ENCODE results near the gene SUFU.

DNA sequence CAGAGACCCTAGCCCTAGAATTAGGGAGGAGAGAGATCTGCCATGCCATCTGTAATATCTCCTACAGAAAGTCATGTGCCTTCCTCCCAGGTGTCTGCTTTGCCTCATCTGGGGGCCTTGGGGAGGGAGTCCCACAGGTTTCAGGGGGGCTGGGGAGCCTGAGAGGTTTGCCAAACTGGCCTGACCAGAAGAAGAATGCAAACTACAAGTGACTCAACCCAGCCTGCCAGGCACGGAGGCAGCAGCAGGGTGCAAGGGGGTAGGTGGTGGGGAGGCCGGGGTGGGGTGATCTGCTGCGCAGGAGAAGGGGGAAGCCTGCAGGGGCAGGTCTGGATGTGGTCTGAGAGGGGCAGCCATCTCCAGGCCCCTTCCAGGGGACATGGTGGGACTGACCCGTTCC lies 130.9 kb downstream of the SUFU start:
- TF ChIP-seq, protein P1, sequence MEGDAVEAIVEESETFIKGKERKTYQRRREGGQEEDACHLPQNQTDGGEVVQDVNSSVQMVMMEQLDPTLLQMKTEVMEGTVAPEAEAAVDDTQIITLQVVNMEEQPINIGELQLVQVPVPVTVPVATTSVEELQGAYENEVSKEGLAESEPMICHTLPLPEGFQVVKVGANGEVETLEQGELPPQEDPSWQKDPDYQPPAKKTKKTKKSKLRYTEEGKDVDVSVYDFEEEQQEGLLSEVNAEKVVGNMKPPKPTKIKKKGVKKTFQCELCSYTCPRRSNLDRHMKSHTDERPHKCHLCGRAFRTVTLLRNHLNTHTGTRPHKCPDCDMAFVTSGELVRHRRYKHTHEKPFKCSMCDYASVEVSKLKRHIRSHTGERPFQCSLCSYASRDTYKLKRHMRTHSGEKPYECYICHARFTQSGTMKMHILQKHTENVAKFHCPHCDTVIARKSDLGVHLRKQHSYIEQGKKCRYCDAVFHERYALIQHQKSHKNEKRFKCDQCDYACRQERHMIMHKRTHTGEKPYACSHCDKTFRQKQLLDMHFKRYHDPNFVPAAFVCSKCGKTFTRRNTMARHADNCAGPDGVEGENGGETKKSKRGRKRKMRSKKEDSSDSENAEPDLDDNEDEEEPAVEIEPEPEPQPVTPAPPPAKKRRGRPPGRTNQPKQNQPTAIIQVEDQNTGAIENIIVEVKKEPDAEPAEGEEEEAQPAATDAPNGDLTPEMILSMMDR (IDR thresholded peaks at IDR 0.05), result no peak
- TF ChIP-seq POLR2A (IDR thresholded peaks at IDR 0.05) (no peak), POLR2AphosphoS5 (IDR thresholded peaks at IDR 0.05) (no peak)

All from gastroesophageal sphincter (tissue), 3 donors.